OCI-LY3 (cell line): ENCODE results near the gene CTNNA1.

ENCODE experiments used
- EZH2phosphoT487 ChIP-seq: fragments of 200-600 bp; shearing (Covaris generic); IDR thresholded peaks from 2 replicates; pipeline ENCODE4 v1.6.1; 2018; ENCODE audit warnings: antibody characterized with exemption, mixed run types, low read depth
- TF ChIP-seq, protein P1 (sequence below): fragments of 200-600, 300-600 bp; sonication (generic); IDR thresholded peaks from 2 replicates; pipeline ENCODE4 v1.5.1; 2014; ENCODE audit warnings: antibody characterized with exemption, low read length, low read depth

- TF ChIP-seq, protein P1, sequence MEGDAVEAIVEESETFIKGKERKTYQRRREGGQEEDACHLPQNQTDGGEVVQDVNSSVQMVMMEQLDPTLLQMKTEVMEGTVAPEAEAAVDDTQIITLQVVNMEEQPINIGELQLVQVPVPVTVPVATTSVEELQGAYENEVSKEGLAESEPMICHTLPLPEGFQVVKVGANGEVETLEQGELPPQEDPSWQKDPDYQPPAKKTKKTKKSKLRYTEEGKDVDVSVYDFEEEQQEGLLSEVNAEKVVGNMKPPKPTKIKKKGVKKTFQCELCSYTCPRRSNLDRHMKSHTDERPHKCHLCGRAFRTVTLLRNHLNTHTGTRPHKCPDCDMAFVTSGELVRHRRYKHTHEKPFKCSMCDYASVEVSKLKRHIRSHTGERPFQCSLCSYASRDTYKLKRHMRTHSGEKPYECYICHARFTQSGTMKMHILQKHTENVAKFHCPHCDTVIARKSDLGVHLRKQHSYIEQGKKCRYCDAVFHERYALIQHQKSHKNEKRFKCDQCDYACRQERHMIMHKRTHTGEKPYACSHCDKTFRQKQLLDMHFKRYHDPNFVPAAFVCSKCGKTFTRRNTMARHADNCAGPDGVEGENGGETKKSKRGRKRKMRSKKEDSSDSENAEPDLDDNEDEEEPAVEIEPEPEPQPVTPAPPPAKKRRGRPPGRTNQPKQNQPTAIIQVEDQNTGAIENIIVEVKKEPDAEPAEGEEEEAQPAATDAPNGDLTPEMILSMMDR = no peak
- no peak for TF ChIP-seq EZH2phosphoT487
Measured at GRCh38 chr5:138890644-138891043, 137.4 kb downstream of the CTNNA1 start.
